Sigmoid colon (tissue), 3 donors: Measurements from ENCODE around the gene DNMT1.

Source experiments
- POLR2A ChIP-seq, 2 donors: fragments of 450-650 bp; IDR thresholded peaks; one replicate each; pipeline ENCODE4 v1.6.1; 2016; ENCODE audit warnings: antibody characterized with exemption in 2 of 2, mild to moderate bottlenecking in 2 of 2, moderate library complexity in 2 of 2
- TF ChIP-seq, protein P1 (sequence below), 4 experiments: fragments of 450-650 bp in 3 of 4; fragments of 200-600 bp in 1 of 4; IDR thresholded peaks; one replicate each; pipeline ENCODE4 v1.5.1; 2016 to 2019; ENCODE audit warnings: antibody characterized with exemption in 4 of 4, mild to moderate bottlenecking in 3 of 4, moderate library complexity in 2 of 4

DNA sequence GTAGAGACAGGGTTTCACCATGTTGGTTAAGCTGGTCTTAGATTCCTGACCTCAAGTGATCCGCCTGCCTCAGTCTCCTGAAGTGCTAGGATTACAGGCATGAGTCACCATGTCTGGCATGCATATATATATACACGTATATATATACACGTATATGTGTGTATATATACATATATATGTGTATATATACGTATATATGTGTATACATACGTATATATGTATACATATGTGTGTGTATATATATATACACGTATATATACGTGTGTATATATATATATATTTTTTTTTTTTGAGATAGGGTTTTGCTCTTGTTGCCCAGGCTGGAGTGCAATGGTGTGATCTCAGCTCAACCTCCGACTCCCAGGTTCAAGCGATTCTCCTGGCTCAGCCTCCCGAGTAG is 11.9 kb downstream of the DNMT1 start:
- TF ChIP-seq, protein P1, sequence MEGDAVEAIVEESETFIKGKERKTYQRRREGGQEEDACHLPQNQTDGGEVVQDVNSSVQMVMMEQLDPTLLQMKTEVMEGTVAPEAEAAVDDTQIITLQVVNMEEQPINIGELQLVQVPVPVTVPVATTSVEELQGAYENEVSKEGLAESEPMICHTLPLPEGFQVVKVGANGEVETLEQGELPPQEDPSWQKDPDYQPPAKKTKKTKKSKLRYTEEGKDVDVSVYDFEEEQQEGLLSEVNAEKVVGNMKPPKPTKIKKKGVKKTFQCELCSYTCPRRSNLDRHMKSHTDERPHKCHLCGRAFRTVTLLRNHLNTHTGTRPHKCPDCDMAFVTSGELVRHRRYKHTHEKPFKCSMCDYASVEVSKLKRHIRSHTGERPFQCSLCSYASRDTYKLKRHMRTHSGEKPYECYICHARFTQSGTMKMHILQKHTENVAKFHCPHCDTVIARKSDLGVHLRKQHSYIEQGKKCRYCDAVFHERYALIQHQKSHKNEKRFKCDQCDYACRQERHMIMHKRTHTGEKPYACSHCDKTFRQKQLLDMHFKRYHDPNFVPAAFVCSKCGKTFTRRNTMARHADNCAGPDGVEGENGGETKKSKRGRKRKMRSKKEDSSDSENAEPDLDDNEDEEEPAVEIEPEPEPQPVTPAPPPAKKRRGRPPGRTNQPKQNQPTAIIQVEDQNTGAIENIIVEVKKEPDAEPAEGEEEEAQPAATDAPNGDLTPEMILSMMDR (IDR thresholded peaks at IDR 0.05), result no peak
- no peak for TF ChIP-seq POLR2A (IDR thresholded peaks at IDR 0.05)
